K562 (cell line): ENCODE measurements around the gene KCNK1. TPM values are rescaled to one million over a fixed set of nuclear protein-coding genes. Genes with fewer than 3 reads are reported as not detected.

ENCODE experiments used
- ARID2 ChIP-seq: fragments of 450-650 bp; IDR thresholded peaks from 2 replicates; pipeline ENCODE4 v1.6.1; 2017; ENCODE audit warnings: antibody characterized with exemption, mild to moderate bottlenecking
- BACH1 ChIP-seq: fragments of 200-800 bp; sonication (Bioruptor generic); IDR thresholded peaks from 2 replicates; pipeline ENCODE4 v1.6.1; 2016; ENCODE audit warnings: missing genetic modification characterization, missing compliant biosample characterization
- BRD9 ChIP-seq: fragments of 450-650 bp; IDR thresholded peaks from 2 replicates; pipeline ENCODE4 v1.6.1; 2018; ENCODE audit warnings: low read depth; ENCODE audit not compliant: partially characterized antibody
- CAMTA2 ChIP-seq: fragments of 250-450 bp; sonication (Bioruptor Pico); conservative IDR thresholded peaks from 2 replicates; pipeline ENCODE4 v1.5.1; 2022
- E2F1 ChIP-seq: sonication (generic); formaldehyde crosslinking; IDR thresholded peaks from 2 replicates; pipeline ENCODE4 v1.8.1; 2023; ENCODE audit warnings: mild to moderate bottlenecking, missing genetic modification reagents, moderate library complexity
- ELF4 ChIP-seq: fragments of 450-650 bp; formaldehyde crosslinking; IDR thresholded peaks from 2 replicates; pipeline ENCODE4 v1.4.0; 2022; ENCODE audit warnings: missing genetic modification characterization
- EP400 ChIP-seq: fragments of 450-650 bp; IDR thresholded peaks from 2 replicates; pipeline ENCODE4 v1.6.1; 2017; ENCODE audit warnings: antibody characterized with exemption, mild to moderate bottlenecking, moderate library complexity
- FOXP1 ChIP-seq: sonication (generic); formaldehyde crosslinking; IDR thresholded peaks from 2 replicates; pipeline ENCODE4 v1.8.0; 2022; ENCODE audit warnings: mild to moderate bottlenecking, missing genetic modification reagents
- GTF2F1 ChIP-seq: IDR thresholded peaks from 2 replicates; pipeline ENCODE4 v1.6.1; 2011; ENCODE audit warnings: low read depth, low read length, improper control_type of control experiment
- IRF2 ChIP-seq: sonication (generic); formaldehyde crosslinking; IDR thresholded peaks from 2 replicates; pipeline ENCODE4 v1.8.1; 2022; ENCODE audit warnings: mild to moderate bottlenecking, missing genetic modification reagents
- MEIS2 ChIP-seq: fragments of 450-650 bp; IDR thresholded peaks from 2 replicates; pipeline ENCODE4 v1.6.1; 2014; ENCODE audit warnings: mild to moderate bottlenecking; ENCODE audit not compliant: partially characterized antibody
- MTA3 ChIP-seq: fragments of 450-650 bp; formaldehyde crosslinking; IDR thresholded peaks from 2 replicates; pipeline ENCODE4 v1.6.1; 2017; ENCODE audit warnings: mild to moderate bottlenecking, borderline replicate concordance
- MYC ChIP-seq, 2 experiments: fragments of 250-450 bp in 1 of 2; sonication (Bioruptor Pico) in 1 of 2; IDR thresholded peaks; 2 replicates each; pipeline versions ENCODE4 v1.5.1 to v1.6.1; 2012 to 2021; ENCODE audit warnings: low read depth in 2 of 2, borderline replicate concordance in 1 of 2, improper control_type of control experiment in 1 of 2, low read length in 1 of 2, mild to moderate bottlenecking in 1 of 2, moderate library complexity in 1 of 2
- PCBP2 ChIP-seq: fragments of 200-400 bp; formaldehyde crosslinking; IDR thresholded peaks from 2 replicates; pipeline ENCODE4 v1.6.1; 2018; ENCODE audit warnings: low read length, low read depth, mild to moderate bottlenecking, moderate library complexity; ENCODE audit not compliant: poor library complexity, severe bottlenecking
- PHF21A ChIP-seq: fragments of 450-650 bp; IDR thresholded peaks from 2 replicates; pipeline ENCODE4 v1.6.1; 2017; ENCODE audit warnings: low read depth, borderline replicate concordance
- SAFB ChIP-seq: fragments of 200-400 bp; formaldehyde crosslinking; IDR thresholded peaks from 2 replicates; pipeline ENCODE4 v1.6.1; 2017; ENCODE audit warnings: low read depth, low read length, borderline replicate concordance
- SIRT6 ChIP-seq: IDR thresholded peaks from one replicate; pipeline ENCODE4 v1.6.1; 2012; ENCODE audit warnings: low read depth, mild to moderate bottlenecking, control low read depth, inconsistent platforms, low read length, moderate library complexity
- SMARCA5 ChIP-seq: fragments of 450-650 bp; IDR thresholded peaks from 2 replicates; pipeline ENCODE4 v1.6.1; 2016
- SOX6 ChIP-seq: fragments of 450-650 bp; IDR thresholded peaks from 2 replicates; pipeline ENCODE4 v1.6.1; 2014; ENCODE audit warnings: mild to moderate bottlenecking
- TAL1 ChIP-seq: fragments of 450-650 bp; IDR thresholded peaks from 2 replicates; pipeline ENCODE4 v1.6.1; 2016; ENCODE audit warnings: mild to moderate bottlenecking
- TEAD4 ChIP-seq, 2 experiments: sonication (generic) in 1 of 2; formaldehyde crosslinking in 1 of 2; IDR thresholded peaks; 2 replicates each; pipeline versions ENCODE4 v1.6.1 to v1.8.0; 2012 to 2022; ENCODE audit warnings: borderline replicate concordance in 1 of 2, inconsistent platforms in 1 of 2, low read length in 1 of 2, mild to moderate bottlenecking in 1 of 2, missing genetic modification reagents in 1 of 2
- THRAP3 ChIP-seq: fragments of 450-650 bp; IDR thresholded peaks from 2 replicates; pipeline ENCODE4 v1.6.1; 2016; ENCODE audit warnings: mild to moderate bottlenecking, inconsistent platforms, borderline replicate concordance
- ZBTB7A ChIP-seq: IDR thresholded peaks from 2 replicates; pipeline ENCODE4 v1.6.1; 2011; ENCODE audit warnings: low read depth, mild to moderate bottlenecking, low read length, moderate library complexity, borderline replicate concordance; ENCODE audit not compliant: control insufficient read depth
- ZFP36 ChIP-seq: fragments of 150-350 bp; IDR thresholded peaks from 2 replicates; pipeline ENCODE4 v1.6.1; 2018; ENCODE audit warnings: low read length, low read depth; ENCODE audit not compliant: partially characterized antibody
- ZFPM2 ChIP-seq: fragments of 250-450 bp; sonication (Bioruptor Pico); IDR thresholded peaks from 2 replicates; pipeline ENCODE4 v1.5.1; 2022; ENCODE audit warnings: mild to moderate bottlenecking
- ZNF398 ChIP-seq: fragments of 250-450 bp; sonication (Bioruptor Pico); IDR thresholded peaks from 2 replicates; pipeline ENCODE4 v1.8.0; 2021; ENCODE audit warnings: moderate library complexity, mild to moderate bottlenecking, inconsistent platforms
- ZNF696 ChIP-seq: fragments of 250-450 bp; sonication (Bioruptor Pico); conservative IDR thresholded peaks from 2 replicates; pipeline ENCODE4 v1.4.0; 2020; ENCODE audit warnings: mild to moderate bottlenecking, moderate library complexity
- ZNF75A ChIP-seq: fragments of 450-650 bp; formaldehyde crosslinking; IDR thresholded peaks from 2 replicates; pipeline ENCODE4 v1.4.0; 2020; ENCODE audit warnings: mild to moderate bottlenecking
- ZNF77 ChIP-seq: fragments of 250-450 bp; sonication (Bioruptor Pico); IDR thresholded peaks from 2 replicates; pipeline ENCODE4 v1.5.0; 2020
- polyA plus RNA-seq, 8 experiments: library from polyadenylated mRNA; depleted of rRNA in 4 of 8; stranded (reverse) in 5 of 8; unstranded in 3 of 8; fragments of >200 nt; fragmentation: Nextera tagmentation in 2 of 8; fragmentation: Illumina TruSeq in 1 of 8; extraction: Ambion mirVana in 2 of 8; extraction: Trizol in 1 of 8; gene quantifications; 2 replicates each; pipeline versions ENCODE4 v1.2.1 to v1.2.3, GENCODE V29; 2011 to 2014; ENCODE audit warnings: inconsistent platforms in 1 of 8, missing spikeins in 1 of 8
- total RNA-seq, 7 experiments: library from RNA; depleted of rRNA in 6 of 7; stranded (reverse); fragments of >200 nt in 6 of 7; fragmentation: Illumina TruSeq in 2 of 7; extraction: Trizol in 2 of 7; gene quantifications; 2 replicates each; pipeline versions ENCODE4 v1.2.1 to v1.2.3, GENCODE V29; 2011 to 2021; ENCODE audit warnings: low replicate concordance in 1 of 7

The KCNK1 gene
- total and polyA plus RNA-seq, 9 of the 15 experiments (the other 6 are each of a cell fraction or from before 2014, with no cell fraction given): 3.1 to 22.7 (median 6.0) TPM

- TF ChIP-seq E2F1 (CRISPR knock-in tag): no peak
- TF ChIP-seq TEAD4 (IDR thresholded peaks at IDR 0.05; ENCODE audit: low read length): peak; percentile 63
- TF ChIP-seq TEAD4 (CRISPR knock-in tag; IDR thresholded peaks at IDR 0.05; ENCODE audit: borderline replicate concordance): no peak
- TF ChIP-seq SIRT6: no peak
- TF ChIP-seq GTF2F1: no peak
- no peak for TF ChIP-seq BRD9
- peak; percentile 64 for TF ChIP-seq MYC (IDR thresholded peaks at IDR 0.05; ENCODE audit: low read depth, low read length)
- no peak for TF ChIP-seq MYC (CRISPR knock-in tag; IDR thresholded peaks at IDR 0.05; ENCODE audit: borderline replicate concordance, low read depth)
- TF ChIP-seq TAL1: peak; percentile 45; the same call in 1 of the 2 replicates
- no peak for TF ChIP-seq ZNF77
- no peak for TF ChIP-seq ARID2
- no peak for TF ChIP-seq IRF2 (CRISPR knock-in tag)
- TF ChIP-seq ZNF398: no peak
- no peak for TF ChIP-seq PHF21A
- TF ChIP-seq ZBTB7A: no peak
- TF ChIP-seq ZNF696: no peak
- TF ChIP-seq CAMTA2 (CRISPR knock-in tag): no peak
- no peak for TF ChIP-seq BACH1 (tag)
- TF ChIP-seq MEIS2: peak; percentile 3
- TF ChIP-seq ZFPM2: no peak
- no peak for TF ChIP-seq ELF4 (CRISPR knock-in tag)
- TF ChIP-seq SMARCA5: no peak
- TF ChIP-seq FOXP1 (CRISPR knock-in tag): no peak
- TF ChIP-seq SAFB: no peak
- no peak; the same call in 1 of the 2 replicates for TF ChIP-seq THRAP3
- TF ChIP-seq MTA3: peak; percentile 44; the same call in 1 of the 2 replicates
- TF ChIP-seq ZFP36: no peak
- no peak for TF ChIP-seq ZNF75A (CRISPR knock-in tag)
- TF ChIP-seq SOX6: peak; percentile 46; the same call in 1 of the 2 replicates
- TF ChIP-seq PCBP2: no peak
- TF ChIP-seq EP400: peak; percentile 50; the same call in 1 of the 2 replicates
Measured at GRCh38 chr1:233673947-233674431, 60.1 kb downstream of the KCNK1 start (continued).
